Gastrocnemius medialis (tissue), 4 donors: ENCODE data around the gene OCRL. TPM values are rescaled to one million over a fixed set of nuclear protein-coding genes. Genes with fewer than 3 reads are reported as not detected.

ENCODE experiments used
- ATAC-seq, 2 donors: fragments of 150-250 bp; one replicate each; pipeline ENCODE4 v1.9.1; 2016
- DNase-seq, 2 donors: peaks; one replicate each; pipeline ENCODE4 v3.0.0-alpha.2; 2019
- H3K27ac ChIP-seq, 4 donors: fragments of 200-600 bp; sonication (generic); 1 replicate in 1 of 4; 2 replicates in 3 of 4; pipeline ENCODE4 v1.5.1; 2016 to 2018; ENCODE audit warnings: mild to moderate bottlenecking in 2 of 4, moderate library complexity in 1 of 4
- H3K27me3 ChIP-seq, 3 donors: fragments of 200-600 bp; sonication (generic) in 2 of 3; 1 replicate in 1 of 3; 2 replicates in 2 of 3; pipeline versions ENCODE4 v1.5.1 to v1.6.0; 2016 to 2019; ENCODE audit warnings: mild to moderate bottlenecking in 1 of 3, moderate library complexity in 1 of 3
- H3K36me3 ChIP-seq, 2 donors: fragments of 200-600 bp; sonication (generic) in 1 of 2; one replicate each; pipeline ENCODE4 v1.5.1; 2017 to 2018
- H3K4me1 ChIP-seq, 2 donors: fragments of 200-600 bp; sonication (generic) in 1 of 2; one replicate each; pipeline ENCODE4 v1.5.1; 2016 to 2017; ENCODE audit warnings: mild to moderate bottlenecking in 2 of 2
- H3K4me3 ChIP-seq, 4 donors: fragments of 200-600 bp; sonication (generic) in 3 of 4; 1 replicate in 1 of 4; 2 replicates in 3 of 4; pipeline ENCODE4 v1.5.1; 2016 to 2019; ENCODE audit warnings: mild to moderate bottlenecking in 2 of 4
- H3K9me3 ChIP-seq, 3 donors: fragments of 200-600 bp; sonication (generic) in 2 of 3; 1 replicate in 1 of 3; 2 replicates in 2 of 3; pipeline ENCODE4 v1.5.1; 2016 to 2019
- CTCF ChIP-seq, 5 experiments: fragments of 450-650 bp in 3 of 5; fragments of 200-600 bp in 2 of 5; sonication (generic) in 2 of 5; IDR thresholded peaks in 4 of 5; conservative IDR thresholded peaks in 1 of 5; 1 replicate in 4 of 5; 2 replicates in 1 of 5; pipeline ENCODE4 v1.5.1; 2016 to 2019; ENCODE audit warnings: antibody characterized with exemption in 5 of 5, mild to moderate bottlenecking in 3 of 5, moderate library complexity in 3 of 5
- POLR2A ChIP-seq, 2 donors: fragments of 450-650 bp; IDR thresholded peaks; one replicate each; pipeline ENCODE4 v1.6.1; 2017; ENCODE audit warnings: antibody characterized with exemption in 2 of 2, mild to moderate bottlenecking in 2 of 2, moderate library complexity in 2 of 2
- in situ Hi-C, 4 donors: fragments of 200-750 bp; cut with MboI; loops; one replicate each; pipeline versions ENCODE4 v1.15.0 to v1.8.0; 2017; ENCODE audit warnings: low sequenced_read_pairs in 4 of 4
- intact Hi-C: fragments of 100-400 bp; cut with DNase I; formaldehyde crosslinking; loops from one replicate; pipeline ENCODE4 v1.15.1; 2023; ENCODE audit warnings: low total_unique reads
- total RNA-seq, 4 donors: library from RNA; depleted of rRNA; stranded (reverse); fragments of >200 nt; gene quantifications; one replicate each; pipeline versions ENCODE4 v1.1.0 to v1.2.3, GENCODE V29; 2016

The OCRL gene
- total RNA-seq, 4 donors from 2014 or later: 6.7 to 10.8 (median 8.6) TPM

DNA sequence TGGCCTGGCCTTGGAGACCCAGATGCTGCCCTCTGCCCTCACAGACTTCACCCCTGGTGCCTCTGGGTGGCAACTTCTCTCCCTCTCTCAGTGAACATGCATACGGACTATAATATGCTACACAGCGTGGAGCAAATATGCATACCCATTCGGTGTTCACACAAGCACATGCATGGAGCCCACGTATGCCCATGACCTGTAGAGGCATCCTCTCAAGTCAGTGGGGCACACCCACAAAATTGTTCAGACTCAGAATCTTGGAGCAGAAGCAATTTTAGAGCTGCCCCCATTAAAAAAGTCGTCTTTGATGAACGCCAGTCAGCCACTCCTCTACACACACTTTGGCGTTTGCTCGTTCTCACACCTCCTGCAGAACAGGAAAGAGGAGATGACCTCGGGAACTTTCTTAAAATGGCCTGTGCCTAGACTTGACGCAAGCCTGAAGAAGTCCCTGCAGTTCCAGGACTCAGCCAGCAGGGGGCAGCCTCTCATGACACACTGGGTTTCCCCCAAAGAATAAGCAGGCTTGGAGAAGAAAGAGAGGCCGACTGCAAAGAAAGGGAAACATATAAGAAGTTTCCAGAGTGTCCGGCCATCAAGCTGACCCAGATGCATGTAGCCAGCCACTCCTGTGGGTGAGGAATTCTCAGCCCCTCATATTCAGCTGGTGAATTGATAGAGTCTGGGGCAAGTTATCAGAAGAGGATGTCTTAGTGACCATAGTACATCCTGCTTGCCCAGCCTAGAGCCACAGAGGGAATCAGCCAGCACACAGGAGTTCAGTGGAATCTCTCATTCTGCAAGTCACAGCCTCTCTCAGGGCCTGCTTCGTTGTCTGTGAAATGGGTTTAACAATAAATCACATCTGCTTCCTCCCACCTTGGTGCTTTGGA is 97.4 kb downstream of the OCRL start:
- TF ChIP-seq POLR2A (IDR thresholded peaks at IDR 0.05) (no peak), CTCF (IDR thresholded peaks at IDR 0.05 in 4 of 5, conservative IDR thresholded peaks at IDR 0.05 in 1 of 5) (peak; percentile 60 to 88 (median 84))
- Histone ChIP-seq H3K27ac (no peak overlapping the region), H3K9me3 (no peaks in the 10 kb centered on the region), H3K27me3 (no peaks in the 10 kb centered on the region), H3K36me3 (no peaks in the 10 kb centered on the region), H3K4me1 (no peaks in the 10 kb centered on the region), H3K4me3 (no peak overlapping the region)
- in situ Hi-C loops: loop anchor here (5.0 to 25.0 kb wide), 4 partner anchors 85 to 200 kb away; partner anchors contain the start of gene ZDHHC9 (in 1 of the 4)
- intact Hi-C loops: loop anchor here (1.0 kb wide), 2 partner anchors 30 to 89 kb away; no protein-coding TSS in a partner anchor
- peak; percentile 36 to 83 for ATAC-seq
- DNase-seq: peak; percentile 30 to 63

DNA sequence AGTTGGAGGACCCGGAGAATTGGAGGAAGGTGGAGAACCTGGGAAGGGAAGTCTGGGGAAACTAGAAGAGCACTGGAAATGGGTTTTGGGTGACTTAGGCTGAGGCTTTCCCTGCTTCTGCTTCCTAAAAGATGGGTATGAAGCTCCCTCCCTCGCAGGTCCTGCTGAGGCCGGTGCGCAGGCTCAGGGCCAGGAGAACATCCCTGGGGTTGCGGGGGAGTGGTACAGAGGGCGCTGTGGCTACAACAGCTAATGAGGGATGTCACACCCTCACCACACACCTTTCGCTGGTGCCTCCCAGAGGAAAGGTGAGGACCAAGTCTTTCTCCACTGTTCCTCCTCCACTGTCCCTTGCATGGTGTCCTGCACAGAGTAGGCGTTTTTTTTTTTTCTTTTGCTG is 98.9 kb downstream of the OCRL start:
- ATAC-seq (no peak), DNase-seq (no peak)
- intact Hi-C loops (no loop called here), in situ Hi-C loops (loop anchor here (5.0 to 25.0 kb wide), 4 partner anchors 83 to 198 kb away; partner anchors contain the start of gene ZDHHC9 (in 1 of the 4))
- Histone ChIP-seq H3K9me3 (no peaks in the 10 kb centered on the region), H3K4me1 (no peaks in the 10 kb centered on the region), H3K27me3 (no peaks in the 10 kb centered on the region), H3K4me3 (no peak overlapping the region), H3K27ac (no peak overlapping the region), H3K36me3 (no peaks in the 10 kb centered on the region)
- TF ChIP-seq CTCF (IDR thresholded peaks at IDR 0.05 in 4 of 5, conservative IDR thresholded peaks at IDR 0.05 in 1 of 5) (no peak), POLR2A (IDR thresholded peaks at IDR 0.05) (no peak)

GRCh38 chrX:129640737-129641136 is 100.7 kb downstream of the OCRL start:
- intact Hi-C loops: no loop called here
- H3K27me3 ChIP-seq: no peaks in the 10 kb centered on the region
- no peaks in the 10 kb centered on the region for H3K9me3 ChIP-seq
- no peaks in the 10 kb centered on the region for H3K36me3 ChIP-seq
- no peak overlapping the region for H3K4me3 ChIP-seq
- TF ChIP-seq POLR2A (IDR thresholded peaks at IDR 0.05): no peak
- DNase-seq (no peak), ATAC-seq (no peak)
- in situ Hi-C loops: loop anchor here in 1 of 4 donors (25.0 kb wide), 1 partner anchor 197 kb away; the partner anchor contains the start of gene ZDHHC9
- H3K27ac ChIP-seq: no peak overlapping the region
- no peaks in the 10 kb centered on the region for H3K4me1 ChIP-seq

DNA sequence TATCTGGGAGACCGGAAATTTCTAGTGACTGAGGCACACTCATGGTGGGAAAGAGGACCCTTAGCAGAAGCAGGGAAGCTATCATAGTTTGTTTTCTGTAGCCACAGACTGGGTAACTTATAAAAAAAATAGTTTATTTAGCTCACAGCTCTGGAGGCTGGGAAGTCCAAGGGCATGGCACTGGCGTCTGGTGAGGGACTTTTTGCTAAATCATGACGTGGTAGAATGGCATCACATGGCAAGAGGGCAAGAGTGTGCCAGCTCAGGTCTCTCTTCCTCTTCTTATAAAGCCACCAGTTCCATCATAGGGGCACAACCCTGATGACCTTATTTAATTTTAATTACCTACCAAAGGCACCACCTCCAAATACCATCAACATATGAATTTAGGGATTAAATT is 101.4 kb downstream of the OCRL start:
- intact Hi-C loops (no loop called here), in situ Hi-C loops (loop anchor here in 1 of 4 donors (25.0 kb wide), 1 partner anchor 196 kb away; the partner anchor contains the start of gene ZDHHC9)
- Histone ChIP-seq H3K4me3 (no peak overlapping the region), H3K9me3 (no peaks in the 10 kb centered on the region), H3K27ac (no peak overlapping the region), H3K27me3 (no peaks in the 10 kb centered on the region), H3K4me1 (no peaks in the 10 kb centered on the region), H3K36me3 (no peaks in the 10 kb centered on the region)
- no peak for ATAC-seq
- no peak for TF ChIP-seq POLR2A (IDR thresholded peaks at IDR 0.05)
- no peak for TF ChIP-seq CTCF (IDR thresholded peaks at IDR 0.05 in 4 of 5, conservative IDR thresholded peaks at IDR 0.05 in 1 of 5)
- no peak for DNase-seq

GRCh38 chrX:129641941-129642340 is 101.9 kb downstream of the OCRL start:
- Histone ChIP-seq H3K4me3 (no peak overlapping the region), H3K4me1 (no peaks in the 10 kb centered on the region), H3K27ac (no peak overlapping the region), H3K27me3 (no peaks in the 10 kb centered on the region), H3K36me3 (no peaks in the 10 kb centered on the region), H3K9me3 (no peaks in the 10 kb centered on the region)
- ATAC-seq: no peak
- in situ Hi-C loops (loop anchor here in 1 of 4 donors (25.0 kb wide), 1 partner anchor 195 kb away; the partner anchor contains the start of gene ZDHHC9), intact Hi-C loops (no loop called here)
- no peak for DNase-seq
- TF ChIP-seq CTCF (IDR thresholded peaks at IDR 0.05 in 4 of 5, conservative IDR thresholded peaks at IDR 0.05 in 1 of 5) (no peak), POLR2A (IDR thresholded peaks at IDR 0.05) (no peak)
